NCI-H526 (cell line): ENCODE results near the gene WDFY4.
A peak's percentile ranks its signal among the peaks of the same experiment; 100 is the strongest.

ENCODE experiments used
- DNase-seq, 2 experiments: peaks; one replicate each; lab custom pipeline; 2025; lab: John Stamatoyannopoulos, UW

The WDFY4 gene

GRCh38 chr10:48880016-48880705, 195.5 kb downstream of the WDFY4 start:
- DNase-seq: no peak

GRCh38 chr10:48881937-48882336, 197.3 kb downstream of the WDFY4 start:
- no peak for DNase-seq

DNA sequence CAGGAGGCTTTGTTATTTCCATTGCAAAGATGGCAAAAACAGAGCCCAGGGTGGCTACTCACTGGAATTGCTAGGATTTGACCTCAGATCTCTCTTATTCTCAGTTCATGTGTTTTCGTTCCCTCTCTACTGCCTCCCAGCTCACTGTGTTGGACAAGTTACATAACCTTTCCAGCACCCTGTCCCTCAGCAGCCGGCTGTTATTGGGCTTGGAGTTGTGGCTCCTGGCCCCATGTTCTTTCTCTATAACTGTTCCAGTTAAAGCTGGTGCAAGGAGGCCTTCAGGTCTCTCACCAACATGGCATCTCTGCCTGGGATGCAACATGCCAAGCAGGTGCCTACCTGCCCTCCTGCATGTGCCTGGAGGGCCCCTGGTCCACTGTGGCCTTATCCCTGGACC, 198.2 kb downstream of the WDFY4 start:
- no peak for DNase-seq

DNA sequence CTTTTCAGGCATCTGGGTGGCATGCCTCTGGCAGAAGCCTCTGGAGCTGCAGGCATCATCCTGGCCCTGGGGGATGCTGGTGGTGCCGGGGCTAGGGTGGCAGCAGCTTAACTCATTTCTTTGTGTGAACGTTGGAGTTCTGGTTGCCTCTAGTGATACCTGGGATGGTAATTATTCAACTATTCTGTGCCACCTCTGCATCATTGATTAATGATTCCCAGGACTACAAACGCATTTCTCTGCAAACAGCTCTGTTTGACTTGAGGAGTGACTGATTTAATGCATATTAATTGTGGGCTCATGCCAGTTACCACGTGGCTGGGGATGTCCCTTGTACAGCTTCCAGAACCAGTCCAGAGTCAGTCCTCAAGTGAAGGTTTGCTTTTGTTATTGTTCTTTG, 199.0 kb downstream of the WDFY4 start:
- DNase-seq: no peak

GRCh38 chr10:48884179-48885045, 199.7 kb downstream of the WDFY4 start:
- DNase-seq: no peak

GRCh38 chr10:48885376-48885775, 200.7 kb downstream of the WDFY4 start:
- DNase-seq: peak in 1 of 2 experiments; percentile 40

GRCh38 chr10:48887982-48888381, 203.3 kb downstream of the WDFY4 start:
- DNase-seq: no peak

DNA sequence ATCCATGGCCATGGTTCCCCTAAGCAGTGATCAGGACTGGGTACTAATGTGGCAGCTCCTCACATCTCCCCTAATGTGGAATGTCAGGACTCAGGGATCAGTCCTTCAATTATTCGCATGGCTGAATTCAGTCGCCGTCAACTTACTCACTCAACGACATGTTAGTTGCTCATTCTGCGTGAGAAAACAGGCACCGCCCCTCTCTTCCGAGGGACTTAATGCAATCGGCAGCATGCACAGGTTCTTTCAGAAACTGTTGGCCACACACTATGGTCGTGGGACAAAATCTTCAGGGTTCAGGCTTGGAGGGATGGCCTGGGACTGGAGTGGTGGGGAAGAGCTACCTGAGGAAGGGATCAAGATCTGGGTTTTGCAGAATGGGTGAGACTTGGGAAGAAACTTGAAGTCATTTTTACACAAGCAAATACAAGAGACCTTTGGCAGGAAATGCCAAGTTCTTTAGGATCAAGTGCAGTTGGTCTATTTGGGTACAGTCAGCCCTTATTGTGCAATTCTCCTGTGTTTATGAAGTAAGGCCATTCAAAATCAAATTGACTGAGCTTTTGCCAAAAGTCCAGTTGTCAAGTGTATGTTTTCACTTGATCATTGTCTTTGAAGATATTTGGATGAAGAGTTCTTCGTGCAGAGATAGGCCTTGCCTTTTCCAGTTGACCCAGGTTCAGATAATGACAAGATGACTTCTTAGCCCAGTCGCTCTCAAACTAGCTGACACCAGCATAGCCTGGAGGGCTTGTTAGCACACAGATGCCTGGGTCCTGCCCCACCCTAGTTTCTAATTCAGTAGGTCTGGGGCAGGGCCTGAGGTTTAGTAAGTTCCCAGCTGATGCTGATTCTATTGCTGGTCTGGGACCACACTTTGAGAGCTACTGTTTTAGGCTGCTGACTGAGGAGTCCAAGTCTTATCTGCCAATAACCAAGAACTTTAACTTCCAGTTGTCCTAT, 206.5 kb downstream of the WDFY4 start:
- no peak for DNase-seq

DNA sequence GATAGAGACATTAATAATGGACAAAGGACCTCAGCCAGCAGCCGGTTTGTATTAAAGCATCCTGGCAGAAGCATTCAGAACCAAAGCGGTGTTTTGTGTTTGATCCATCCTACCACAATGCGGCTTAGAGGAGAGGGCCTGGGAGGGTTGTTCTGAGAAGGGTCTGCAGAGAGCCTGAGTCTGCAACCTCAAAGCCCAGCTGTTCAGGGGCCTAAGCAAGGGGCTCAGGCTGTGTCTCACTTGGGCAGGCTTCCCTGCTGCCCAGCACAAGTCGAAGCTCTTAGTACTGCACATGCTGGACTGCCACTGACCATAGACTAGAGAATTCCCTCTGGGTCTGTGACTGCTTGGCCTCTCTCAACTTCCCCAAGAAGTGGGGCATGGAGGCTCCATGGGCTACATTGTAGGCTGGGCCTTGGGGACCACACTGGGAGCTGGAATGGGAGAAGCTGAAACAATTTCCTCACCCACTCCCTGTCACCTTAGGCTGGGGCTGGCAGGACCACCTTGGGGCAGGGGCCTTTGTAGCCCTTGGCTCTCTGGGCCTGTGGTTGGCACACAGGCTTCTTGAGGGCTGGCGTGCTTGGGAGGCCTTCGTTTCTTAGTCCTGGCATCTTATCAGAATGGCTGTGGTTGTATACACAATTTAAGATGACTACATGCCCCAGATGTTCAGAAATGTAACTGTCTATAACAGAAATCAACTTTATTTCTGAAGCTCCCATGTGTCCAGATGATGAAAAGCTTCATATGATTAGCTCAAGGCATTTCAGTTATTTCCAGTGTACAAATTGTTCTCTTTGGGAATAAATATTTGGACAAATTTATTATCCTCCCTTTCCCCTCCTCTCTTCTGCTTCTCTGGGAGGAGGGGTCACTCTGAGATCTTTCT, 210.5 kb downstream of the WDFY4 start:
- DNase-seq: no peak

DNA sequence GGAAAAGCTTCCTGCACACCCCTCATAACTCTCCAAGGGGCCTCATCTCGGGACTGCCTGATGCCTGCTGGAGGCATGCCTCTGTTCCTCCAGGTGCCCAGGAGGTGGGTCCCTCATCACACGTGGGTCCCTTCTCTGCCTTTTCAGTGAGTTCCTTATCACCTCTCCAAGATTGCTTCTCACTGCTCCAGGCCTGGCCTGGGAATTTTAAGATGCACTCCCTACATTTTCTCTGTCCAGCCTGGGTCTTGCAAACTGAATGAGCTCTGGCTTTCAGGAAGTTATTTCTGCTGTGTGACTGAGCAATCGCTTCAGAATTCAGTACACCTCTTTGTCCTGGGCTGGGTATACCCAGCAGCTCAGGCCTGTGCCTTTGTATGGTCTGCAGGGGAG, 211.1 kb downstream of the WDFY4 start:
- no peak for DNase-seq

GRCh38 chr10:48896756-48897440, 212.2 kb downstream of the WDFY4 start:
- DNase-seq: no peak

DNA sequence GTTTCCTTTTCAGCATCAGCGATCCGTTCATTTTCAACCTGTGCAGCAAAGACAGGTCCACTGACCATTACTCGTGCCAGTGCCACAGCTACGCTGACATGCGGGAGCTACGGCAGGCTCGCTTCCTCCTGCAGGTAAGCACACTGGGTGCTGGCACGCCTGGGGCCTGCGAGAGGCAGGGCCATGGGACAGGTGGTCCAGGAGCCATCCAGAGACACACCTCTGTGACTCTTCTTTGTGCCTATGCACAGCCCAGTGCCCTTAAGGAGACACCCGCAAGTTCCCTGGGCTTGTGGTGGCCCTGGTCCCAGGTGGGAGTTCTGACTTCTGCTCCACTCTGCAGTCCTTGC, 212.7 kb downstream of the WDFY4 start:
- DNase-seq: no peak

DNA sequence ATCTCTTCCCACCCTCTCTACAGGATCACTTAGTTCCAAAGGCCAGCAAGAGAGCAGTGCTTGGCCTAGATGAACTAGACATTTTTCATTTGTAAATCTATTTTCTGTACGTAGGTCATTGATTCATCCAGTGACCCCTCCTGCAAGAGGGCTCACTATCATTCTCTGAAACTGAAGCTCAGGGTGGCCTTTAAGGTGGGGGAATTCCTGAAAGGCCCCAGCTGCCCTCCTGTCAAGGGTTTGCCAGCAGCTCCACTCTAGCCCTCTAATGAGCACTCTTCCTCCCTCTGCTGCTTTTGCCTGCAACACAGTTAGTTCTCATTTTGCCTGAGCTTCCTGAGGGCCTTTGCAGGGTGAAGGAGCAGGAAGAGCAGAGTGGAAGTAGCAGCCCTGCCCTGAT, 213.8 kb downstream of the WDFY4 start:
- no peak for DNase-seq

DNA sequence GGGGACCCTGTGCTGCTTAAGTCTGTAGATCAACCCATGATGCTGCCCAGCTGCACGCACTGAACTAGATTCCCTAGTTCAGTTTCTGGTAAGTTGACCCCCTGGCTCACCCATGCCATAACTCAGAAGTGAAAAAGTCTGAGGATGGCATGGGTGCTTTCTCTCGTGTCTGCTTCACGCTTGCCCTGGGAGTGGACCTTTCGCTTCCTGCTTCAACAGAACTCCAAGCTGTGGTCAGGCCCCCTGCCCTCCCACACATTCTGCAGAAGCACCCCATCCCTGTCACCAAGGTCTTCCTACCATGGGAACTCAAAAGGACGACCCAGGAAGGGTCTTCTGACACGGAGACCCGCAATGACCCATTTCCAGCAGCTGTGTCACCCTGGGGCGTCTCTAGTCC, 215.1 kb downstream of the WDFY4 start:
- DNase-seq: no peak

DNA sequence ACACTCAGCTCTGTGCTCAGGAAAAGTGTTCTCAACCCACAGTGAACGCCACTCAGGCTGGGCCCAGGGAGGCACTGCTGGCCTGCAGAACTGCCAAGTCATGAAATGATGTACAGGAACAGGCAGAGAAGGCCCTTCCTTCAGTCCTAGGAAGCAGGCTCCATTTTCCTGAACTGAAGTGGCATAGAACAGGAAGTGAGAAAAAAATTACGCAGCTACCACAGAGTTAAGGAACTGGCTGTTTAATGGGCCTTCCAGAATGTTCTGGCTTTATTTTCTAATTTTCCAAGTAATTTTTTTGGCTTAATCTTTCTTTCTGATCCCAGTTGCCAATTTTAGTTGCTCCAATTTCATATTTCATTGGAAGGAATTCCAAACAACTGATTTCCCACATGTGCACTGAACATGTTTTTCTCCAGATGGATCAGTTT, 215.7 kb downstream of the WDFY4 start:
- no peak for DNase-seq

DNA sequence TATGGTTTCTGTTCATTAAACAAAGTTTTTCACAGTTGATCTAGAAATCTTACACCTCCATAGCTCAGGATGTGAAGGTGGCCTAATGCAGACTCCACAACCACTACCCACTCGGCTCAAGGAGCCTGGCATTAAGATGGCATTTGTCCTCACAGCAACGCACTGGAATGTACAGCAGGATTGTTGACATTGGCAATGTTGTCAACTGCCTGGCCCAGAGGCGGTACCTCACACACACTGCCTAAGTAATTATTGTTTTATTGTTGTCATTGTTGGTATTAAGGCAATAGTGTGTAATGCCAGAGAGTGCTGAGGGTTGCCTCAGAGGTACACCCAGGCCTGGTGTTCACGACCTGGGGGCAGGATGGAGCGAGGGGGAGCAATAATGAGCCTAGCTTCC, 216.6 kb downstream of the WDFY4 start:
- DNase-seq: no peak

- no peak for DNase-seq
Measured at GRCh38 chr10:48902096-48902495, 217.4 kb downstream of the WDFY4 start.

DNA sequence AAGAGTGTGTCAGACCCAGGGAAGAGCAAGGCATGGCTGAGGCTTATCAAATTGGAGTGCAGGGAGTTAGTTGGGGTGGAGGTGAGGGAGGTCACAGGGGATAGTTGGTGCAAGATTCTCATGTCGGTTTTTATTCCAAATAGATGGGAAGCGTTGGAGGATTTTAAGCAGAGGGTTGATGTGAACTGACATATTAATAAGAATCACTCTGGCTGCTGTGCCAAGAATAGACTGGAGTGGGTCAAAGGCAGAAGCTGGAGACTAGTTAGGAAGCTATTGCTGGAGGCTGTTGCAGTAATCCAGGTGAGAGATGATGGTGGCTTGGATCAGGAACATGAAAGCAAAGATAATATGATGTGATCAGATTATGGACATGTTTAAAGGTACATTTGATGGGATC, 218.5 kb downstream of the WDFY4 start:
- DNase-seq: no peak

DNA sequence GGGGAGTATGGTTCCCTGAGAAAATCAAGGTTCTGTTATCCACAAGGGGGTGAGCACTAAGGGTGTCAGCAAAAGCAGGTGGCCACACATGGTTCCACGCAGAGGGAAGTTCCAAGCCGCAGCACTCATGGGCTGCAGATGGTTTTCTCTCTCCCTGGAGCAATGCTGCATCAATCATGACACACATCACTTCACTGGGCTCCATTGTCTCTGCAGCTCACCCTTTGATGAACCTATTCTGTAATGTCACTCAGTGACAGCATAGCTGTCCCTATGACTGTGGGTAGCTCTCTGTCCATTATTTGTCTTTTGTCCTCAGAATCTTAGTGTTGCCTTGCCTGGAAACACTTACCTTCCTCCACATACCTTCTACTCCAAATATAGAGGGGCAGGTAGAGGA, 220.2 kb downstream of the WDFY4 start:
- no peak for DNase-seq

GRCh38 chr10:48905311-48905710, 220.6 kb downstream of the WDFY4 start:
- DNase-seq: no peak

- DNase-seq: no peak
Measured at GRCh38 chr10:48906841-48907240, 222.2 kb downstream of the WDFY4 start.
